GM19468 (cell line): ENCODE results near the gene CST11.

Experiments
- ATAC-seq: cut with Tn5 transposase; IDR thresholded peaks from one replicate; pipeline ENCODE4 v1.9.1; 2021; ENCODE audit warnings: mild to moderate bottlenecking, moderate library complexity, moderate number of reproducible peaks; ENCODE audit not compliant: unreplicated experiment; ENCODE audit errors: extremely low read depth

The CST11 gene

GRCh38 chr20:23401051-23401450 lies 51.6 kb downstream of the CST11 start:
- ATAC-seq = no peak
